Stimulated activated CD8-positive, alpha-beta memory T cell treated with anti-CD3 and anti-CD28 coated beads, Interleukin-4, amount 100 ng/mL, for 1 hour (primary cell): Measurements from ENCODE around the gene HPS5.

Experiments used
- DNase-seq, 2 donors: peaks; one replicate each; pipeline ENCODE4 v3.0.0-alpha.2; 2020; ENCODE audit warnings: low read depth in 2 of 2, low spot score in 1 of 2

HPS5 gene

DNA sequence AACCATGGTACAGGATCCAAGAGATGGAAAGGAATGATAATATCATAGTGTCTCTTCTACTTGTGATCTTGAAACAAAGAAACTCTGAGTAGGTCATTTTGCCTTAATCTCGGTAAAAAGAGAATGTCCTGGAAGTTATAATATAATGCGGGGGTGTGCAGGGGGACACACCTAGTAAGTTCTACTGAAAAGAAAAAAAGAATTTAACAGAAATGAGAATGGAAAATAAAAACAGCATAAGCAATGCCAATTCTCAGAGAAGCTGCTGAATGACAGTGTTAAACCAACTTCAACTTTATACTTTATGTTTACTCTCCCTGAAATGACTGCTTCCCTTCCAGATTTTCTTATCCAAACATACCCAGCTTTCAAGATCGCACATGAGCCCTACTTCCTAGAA is 2.0 kb downstream of the HPS5 start:
- DNase-seq: no peak

DNA sequence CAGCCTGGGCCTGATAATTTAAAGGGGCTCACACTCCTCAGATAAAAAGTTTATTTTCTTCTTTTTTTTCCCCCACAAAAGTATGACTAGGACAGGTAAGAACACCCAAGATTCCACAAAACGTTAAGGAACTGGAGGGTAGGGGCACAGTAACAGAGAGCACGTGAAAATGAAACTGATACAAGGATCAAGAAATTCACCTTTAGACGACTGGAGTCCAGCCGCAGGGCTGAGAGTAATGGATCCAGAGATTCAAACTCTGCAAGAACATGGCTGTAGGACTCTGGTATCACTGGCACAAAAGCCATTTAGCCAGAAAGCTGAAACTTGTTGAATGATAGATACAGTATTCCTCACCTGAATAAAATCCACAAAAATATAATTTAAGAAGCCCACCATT is 4.4 kb downstream of the HPS5 start:
- no peak for DNase-seq

DNA sequence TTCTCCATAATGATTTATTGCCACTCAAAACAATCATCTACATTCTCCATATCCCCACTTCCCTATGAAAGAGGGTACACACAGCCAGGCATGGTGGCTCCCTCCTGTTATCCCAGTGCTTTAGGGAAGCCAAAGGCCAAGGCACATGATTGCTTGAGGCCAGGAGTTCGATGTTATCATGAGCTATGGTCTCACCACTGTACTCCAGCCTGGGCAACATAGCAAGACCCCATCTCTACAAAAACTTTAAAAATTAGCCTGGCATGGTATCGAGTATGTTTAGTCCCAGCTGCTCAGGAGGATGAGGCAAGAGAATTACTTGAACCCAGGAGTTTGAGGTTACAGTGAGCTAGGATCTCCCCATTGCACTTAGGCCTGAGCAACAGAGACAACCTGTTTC is 6.0 kb downstream of the HPS5 start:
- DNase-seq: no peak

DNA sequence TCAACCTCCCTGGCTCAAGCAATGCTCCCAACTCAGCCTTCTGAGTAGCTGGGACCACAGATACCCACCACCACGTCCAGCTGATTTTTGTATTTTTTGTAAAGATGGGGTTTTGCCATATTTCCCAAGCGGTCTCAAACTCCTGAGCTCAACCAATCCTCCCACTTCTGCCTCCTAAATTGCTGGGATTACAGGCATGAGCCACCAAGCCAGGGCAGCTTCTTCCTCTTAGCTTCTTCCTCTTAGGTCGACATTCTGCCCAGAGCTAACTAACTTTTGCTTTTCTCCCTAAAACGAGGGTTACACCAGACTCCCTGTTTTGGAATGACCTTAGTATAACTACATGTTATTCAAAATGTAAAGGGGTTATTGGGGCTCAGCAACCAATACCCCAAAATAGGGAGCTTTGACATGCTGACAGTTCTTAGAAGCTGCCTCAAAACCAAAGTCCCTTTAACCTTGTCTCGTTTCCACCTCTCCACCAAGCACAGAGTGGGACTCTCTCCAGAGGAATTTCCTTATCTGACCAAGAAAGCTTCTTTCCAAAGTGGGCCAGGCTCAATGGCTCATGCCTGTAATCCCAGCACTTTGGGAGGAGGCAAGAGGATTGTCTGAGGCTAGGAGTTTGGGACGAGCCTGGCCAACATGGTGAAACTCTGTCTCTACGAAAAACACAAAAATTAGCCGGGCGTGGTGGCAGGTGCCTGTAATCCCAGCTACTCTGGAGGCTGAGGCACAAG is 7.0 kb downstream of the HPS5 start:
- no peak for DNase-seq

DNA sequence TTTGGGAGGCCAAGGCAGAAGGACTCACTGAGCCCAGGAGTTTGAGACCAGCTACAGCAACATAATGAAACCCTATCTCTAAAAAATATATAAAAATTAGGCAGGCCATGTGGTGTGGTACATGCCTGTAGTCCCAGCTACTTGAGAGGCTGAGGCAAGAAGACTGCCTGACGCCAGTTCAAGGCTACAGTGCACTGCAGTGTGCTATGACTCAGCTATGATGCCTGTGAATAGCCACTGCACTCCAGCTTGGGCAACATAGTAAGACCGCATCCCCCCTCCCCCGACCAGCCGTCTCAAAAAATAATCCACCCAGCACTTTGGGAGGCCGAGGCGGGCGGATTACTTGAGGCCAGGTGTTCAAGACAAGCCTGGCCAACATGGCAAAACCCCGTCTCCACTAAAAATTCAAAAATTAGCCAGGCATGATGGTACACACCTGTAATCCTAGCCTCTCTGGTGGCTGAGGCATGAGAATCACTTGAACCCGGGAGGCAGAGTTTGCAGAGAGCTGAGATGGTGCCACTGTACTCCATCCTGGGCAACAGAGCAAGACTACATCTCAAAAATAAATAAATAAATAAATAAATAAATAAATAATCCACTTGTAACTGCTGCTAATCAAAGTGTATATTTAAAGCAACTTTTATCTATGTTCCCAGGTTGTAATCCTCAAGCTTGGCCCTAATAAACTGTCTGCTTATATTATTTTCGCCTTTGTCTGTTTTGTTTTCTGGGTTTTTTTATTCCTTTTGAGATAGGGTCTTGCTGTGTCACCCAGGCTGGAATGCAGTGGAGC is 7.8 kb downstream of the HPS5 start:
- no peak for DNase-seq

DNA sequence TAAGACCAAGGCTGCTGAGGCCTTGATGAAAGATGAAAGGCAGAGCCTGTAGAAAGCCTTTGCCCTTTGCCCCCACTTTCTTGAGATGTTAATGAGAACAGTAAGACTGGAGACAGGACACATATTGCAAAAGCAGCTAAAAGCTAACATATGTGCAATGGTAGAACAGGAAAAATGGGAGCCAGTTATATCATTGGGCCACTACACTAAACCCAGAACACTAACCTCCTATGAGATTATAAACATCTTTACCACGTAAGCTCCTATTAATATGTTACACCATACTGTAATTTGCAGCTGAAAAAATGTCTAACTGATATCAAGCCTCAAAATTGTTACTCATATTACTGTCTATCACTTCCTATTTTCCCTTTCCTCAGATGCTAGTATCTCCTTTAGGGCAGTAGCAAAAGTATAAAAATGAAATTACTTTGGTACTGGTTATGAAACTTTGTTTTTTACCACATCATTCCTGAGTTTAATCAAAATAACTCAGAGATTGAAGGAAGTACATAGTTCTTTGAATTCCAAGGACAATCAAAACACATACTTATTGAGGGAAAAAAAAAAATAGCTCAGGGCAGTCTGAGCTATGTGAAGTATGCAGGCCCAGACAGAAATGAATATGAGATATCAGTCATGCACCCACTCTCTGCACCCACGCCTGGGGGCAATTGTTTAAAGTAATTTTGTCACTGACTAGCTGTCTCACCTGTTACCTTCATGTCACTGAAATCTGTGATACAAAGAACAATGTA is 9.1 kb downstream of the HPS5 start:
- no peak for DNase-seq

DNA sequence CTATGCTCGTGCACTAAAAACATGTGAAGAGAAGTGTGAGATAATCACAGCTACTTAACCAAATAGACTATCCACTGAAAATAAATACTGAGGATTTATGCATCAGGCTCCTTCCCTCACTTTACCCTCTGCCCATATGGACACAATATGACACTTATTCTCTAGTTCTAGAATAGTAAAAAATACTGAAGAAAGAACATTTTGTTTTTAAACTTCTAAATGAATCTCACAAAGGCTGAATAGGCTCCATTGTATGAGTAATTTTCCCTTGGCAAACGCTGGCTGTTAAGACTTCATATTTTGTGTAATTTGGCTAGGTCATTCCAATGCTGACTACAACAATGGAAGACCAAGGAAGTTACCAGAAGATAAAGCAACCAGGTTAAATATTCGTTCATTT is 9.9 kb downstream of the HPS5 start:
- DNase-seq: no peak

DNA sequence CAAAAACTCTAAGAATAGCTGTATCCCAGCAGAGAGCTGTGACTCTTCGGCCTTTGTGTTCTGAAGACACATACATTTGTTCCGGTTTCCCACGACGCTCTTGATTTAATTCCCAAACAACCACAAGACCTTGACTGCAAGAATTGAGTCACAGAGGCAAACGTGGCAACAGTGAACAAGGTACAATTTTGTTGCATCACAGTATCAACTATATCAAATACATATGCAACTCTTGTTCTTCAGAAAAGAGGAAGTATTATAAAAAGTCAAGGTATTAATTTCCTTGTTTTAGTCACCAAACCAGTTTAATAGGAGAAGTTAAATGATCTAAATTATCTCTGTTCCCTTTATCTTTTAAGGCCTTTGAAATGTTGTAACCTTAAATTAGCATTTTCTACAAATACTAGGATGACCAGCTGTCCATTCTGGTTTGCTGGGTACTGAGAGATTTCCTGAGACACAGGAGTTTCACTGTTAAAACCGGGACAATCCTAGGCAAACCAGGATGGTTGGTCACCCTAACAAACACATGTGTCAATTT is 11.1 kb downstream of the HPS5 start:
- DNase-seq: no peak

DNA sequence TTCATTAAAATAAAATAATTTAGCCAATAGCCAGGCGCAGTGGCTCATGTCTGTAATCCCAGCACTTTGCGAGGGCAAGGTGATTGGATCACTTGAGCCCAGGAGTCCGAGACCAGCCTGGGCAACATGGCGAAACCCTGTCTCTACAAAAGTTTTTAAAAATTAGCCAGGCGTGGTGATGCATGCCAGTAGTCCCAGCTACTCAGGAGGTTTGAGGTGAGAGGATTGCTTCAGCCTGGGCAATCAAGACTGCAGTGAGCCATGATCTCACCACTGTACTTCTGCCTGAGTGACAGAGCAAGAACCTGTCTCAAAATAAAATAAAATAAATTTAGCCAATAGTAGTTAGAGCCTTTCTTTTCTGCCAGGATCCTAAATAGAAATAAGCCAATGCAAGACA is 12.2 kb downstream of the HPS5 start:
- no peak for DNase-seq

DNA sequence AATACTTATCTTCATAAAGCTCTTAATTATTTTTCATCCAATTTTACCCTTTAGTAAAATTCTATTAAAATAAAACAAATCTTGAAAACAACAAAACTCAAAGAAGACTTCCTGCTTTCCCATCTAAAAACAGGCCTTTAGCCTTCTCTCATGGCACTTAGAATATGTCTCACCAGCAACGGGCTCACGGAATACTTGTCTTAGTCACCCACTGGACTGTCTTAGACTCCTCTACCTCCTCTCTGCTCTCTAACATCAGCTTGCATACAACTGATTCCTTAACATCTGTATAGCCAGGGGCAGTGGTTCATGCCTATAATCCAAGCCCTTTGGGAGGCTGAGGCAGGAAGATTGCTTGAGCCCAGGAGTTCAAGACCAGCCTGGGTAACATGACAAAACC is 13.7 kb downstream of the HPS5 start:
- no peak for DNase-seq

DNA sequence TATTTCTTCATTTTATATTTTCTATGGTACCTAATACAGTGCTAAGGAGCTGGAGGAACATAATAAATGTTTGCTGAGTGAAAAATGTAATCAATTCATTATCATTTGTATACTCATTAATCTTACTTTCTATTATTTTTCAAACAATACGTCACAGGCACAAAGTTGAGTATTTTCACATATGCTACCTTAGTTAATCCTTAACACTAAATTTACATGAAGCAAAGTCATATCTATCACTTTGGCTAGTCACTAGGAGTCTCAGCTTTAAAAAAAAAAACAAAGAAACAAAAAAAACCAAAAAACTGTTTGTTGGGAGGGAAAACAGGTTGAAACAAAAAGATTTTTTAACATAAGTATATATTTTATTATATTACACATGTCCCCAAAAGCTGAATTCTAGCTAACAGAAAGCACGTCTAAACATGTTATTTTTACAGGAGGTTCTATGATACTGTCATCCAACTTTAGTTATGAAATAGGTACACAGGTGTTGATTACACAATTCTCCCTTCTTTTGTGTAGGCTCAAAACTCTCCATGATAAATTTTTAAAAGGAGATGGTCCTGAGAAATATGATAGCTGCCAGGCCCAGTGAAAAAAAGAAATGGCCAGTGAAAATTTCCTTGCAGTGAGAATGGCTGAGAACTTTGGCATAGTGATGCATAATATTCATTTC is 14.3 kb downstream of the HPS5 start:
- DNase-seq: no peak

DNA sequence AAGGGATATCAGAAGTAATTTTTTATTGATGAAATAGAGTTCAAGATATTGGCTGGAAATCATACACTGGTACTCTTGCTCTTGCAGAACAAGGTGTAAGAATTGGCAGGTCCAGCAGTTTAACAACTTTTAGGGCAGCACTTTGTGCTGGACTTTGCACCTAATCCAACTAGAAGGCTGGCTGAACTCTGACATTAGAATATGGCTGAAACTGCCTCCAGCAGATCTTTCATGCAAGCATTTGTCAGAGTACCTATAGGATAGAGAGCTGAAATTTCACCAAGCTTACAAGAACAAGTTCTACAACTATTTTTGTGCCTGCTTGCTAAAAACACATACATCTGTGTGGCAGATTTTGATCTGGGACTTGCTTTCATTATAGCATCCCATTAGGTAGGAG is 17.2 kb downstream of the HPS5 start:
- no peak for DNase-seq

DNA sequence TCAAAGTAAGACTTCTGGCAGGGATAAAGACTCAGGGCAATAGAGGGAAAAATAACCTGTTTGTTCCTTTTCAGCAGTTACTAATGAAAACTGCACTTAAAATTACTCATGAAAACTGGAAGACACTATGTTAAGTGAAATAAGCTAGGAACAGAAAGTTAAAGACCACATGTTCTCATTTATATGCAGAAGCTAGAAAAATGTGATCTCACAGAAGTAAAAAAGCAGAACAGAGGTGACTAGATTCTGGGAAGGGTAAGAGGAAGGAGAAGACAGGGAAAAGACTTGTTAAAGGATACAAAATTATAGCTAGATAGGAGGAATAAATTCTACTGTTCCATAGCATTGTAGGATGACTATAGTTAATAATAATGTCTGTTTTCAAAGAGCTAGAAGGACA is 22.2 kb downstream of the HPS5 start:
- DNase-seq: no peak

DNA sequence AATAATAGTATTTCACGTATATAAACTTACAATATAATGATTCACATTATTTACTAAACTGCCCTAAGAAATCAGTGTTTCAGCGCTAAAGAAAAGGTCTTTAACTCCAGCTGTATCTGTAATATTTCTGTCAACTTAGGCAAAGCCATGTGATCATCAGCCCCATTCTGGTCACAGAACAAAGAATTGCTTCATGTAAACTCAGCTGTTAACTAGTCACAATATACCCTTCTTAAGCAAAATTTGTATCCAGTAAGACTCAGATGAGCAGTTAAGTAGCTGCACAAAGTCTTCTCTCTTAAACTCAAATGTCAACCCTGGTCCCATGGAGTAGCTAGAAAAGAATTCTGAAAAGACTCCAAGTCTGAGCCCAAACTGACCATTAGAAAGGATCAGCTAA is 26.6 kb downstream of the HPS5 start:
- no peak for DNase-seq

DNA sequence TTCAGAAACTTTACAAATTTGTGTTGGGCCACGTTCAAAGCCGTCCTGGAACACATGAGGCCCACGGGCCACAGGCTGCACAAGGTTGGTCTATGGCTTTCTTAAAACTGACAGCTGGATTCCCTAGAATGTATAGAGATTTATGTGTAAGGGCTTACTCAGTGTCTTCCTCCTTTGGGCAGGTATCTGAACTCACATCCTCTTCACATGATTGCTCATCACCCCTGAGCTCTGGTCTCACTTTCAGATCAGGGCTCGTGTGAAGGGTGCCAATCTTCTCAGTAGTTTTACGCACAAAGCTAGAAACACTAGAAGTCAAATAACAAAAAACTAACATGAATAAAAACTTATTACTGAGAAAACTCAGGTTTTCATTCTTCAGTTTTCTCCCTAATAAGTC is 27.1 kb downstream of the HPS5 start:
- DNase-seq: no peak

DNA sequence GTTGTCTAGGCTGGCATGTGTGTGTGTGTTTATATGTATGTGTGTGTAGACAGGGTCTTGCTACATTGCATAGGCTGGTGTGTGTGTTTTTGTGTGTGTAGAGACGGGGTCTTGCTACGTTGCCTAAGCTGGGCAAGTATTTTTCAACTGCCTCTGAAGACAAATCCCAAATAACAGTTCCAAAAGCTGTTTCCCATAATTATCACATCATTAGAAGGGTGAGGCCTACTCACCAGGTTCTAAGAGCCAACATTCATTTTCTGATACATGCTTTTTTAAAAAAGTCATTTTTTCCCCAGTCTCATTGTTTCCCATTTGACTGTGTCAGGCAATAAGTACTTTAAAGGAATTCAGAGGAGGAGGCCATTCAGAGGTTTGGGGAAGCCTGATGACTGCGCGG is 33.0 kb downstream of the HPS5 start:
- DNase-seq: no peak

DNA sequence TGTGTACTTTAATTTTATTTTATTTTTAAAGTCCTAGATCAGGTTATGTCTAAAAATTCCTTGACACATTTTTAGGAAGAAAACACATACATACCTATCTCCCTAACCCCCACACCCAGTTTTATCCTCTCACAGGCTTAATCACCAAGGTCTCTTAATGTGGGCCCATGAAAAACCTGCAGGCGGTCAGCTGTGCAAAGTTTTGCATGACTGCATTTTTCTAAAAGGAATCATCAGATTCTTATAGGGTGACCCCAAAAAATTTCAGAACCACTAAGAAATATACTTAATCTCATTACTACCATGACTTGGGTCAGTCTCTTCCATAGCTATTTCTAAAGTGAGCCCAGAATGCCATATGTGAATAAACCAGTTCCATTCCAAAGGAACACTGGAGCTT is 36.1 kb downstream of the HPS5 start:
- no peak for DNase-seq

DNA sequence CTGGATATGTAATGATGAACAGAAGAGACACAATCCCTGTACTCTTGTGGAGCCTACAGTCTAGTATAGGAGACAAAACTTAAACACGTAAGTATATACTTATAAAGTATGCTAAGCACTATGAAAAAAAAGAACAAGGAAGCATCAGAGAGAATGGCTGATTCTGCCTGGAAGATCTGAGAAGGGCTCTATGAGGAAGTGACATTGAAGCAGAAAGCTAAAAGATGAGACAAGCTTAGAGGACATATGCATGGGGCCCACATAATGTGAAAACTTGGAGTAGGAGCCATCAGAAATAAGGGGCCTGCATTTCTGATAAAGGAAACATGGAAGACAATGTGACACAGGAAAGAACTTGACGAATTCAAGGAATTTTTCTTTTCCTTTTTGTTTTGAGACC is 39.3 kb downstream of the HPS5 start:
- no peak for DNase-seq

DNA sequence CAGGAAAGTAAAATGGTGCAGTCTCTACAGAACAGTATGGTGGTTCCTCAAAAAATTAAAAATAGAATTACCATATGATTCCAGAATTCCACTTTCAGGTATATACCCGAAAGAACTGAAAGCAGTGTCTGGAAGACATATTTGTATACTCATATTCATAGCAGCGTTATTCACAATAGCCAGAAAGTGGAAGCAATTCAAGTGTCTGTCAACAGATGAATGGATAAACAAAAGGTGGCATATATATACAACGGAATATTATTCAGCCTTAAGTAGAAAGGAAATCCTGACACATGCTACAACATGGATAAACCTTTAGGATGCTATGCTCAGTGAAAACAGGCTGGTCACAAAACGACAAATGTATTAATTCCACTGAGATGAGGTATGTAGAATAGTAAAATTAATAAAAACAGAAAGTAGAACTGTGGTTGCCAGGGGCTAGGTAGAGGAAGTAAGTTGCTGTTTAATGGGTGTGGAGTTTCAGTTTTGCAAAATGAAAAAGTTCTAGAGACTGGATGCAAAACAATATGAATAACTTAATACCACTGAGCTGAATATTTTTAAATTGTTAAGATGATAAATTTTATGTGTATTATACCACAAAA is 41.4 kb downstream of the HPS5 start:
- no peak for DNase-seq

DNA sequence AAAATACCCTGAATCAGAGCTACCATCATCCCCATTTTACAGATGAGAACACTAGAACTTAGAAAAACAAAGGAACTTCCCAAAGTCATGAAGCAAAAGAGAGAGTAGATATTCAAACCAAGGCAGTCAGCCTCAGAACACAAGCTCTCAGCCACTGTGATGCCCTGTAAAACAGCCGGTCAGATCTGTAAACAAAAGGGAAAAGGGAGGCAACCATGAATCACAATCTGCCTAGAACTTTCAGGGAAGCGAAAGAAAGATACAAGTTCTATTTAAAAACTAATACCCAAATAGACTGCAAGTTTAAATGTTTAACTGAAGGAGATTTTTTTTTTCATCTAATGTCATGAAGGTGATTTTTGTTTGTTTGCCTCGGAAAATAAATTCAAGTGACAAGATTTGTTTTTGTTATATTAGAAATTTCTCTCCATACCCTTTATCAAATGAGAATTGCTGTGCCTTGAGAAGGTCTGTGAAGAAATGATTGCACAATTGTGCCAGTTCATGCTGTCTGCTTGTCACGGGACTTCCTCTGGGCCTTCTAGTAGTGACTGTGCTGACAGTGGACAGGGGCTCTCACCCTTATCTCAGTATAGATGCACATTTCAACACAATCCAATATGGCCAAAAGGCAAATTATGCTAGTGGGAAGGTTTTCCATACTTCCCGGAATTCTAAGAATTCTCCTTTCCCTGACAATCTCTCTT is 44.2 kb downstream of the HPS5 start:
- no peak for DNase-seq
